Activated CD4-positive, alpha-beta T cell treated with anti-CD3 and anti-CD28 coated beads for 48 hours (primary cell): ENCODE results near the gene C3.

Source experiments
- DNase-seq: peaks from one replicate; pipeline ENCODE4 v3.0.0-alpha.2; 2020

The C3 gene

GRCh38 chr19:6744381-6745301 lies 24.2 kb upstream of the C3 start:
- DNase-seq, result no peak

GRCh38 chr19:6743714-6744380 lies 23.4 kb upstream of the C3 start:
- DNase-seq, result no peak

- no peak for DNase-seq
Observed at GRCh38 chr19:6743066-6743465, 22.6 kb upstream of the C3 start.

GRCh38 chr19:6740589-6741343 lies 20.3 kb upstream of the C3 start:
- DNase-seq, result no peak

GRCh38 chr19:6739883-6740588 lies 19.6 kb upstream of the C3 start:
- peak; percentile 31 for DNase-seq

GRCh38 chr19:6739390-6739882 lies 19.0 kb upstream of the C3 start, which contains the start of gene TRIP10:
TSS of gene TRIP10 (plus strand) at chr19:6739680. CDS start at chr19:6739762, 82 bp downstream.
- peak; percentile 85 for DNase-seq

- DNase-seq, result peak; percentile 38
Observed at GRCh38 chr19:6738787-6739389, 18.4 kb upstream of the C3 start.

- DNase-seq, result peak; percentile 88
Observed at GRCh38 chr19:6737873-6738786, 17.7 kb upstream of the C3 start.

- peak; percentile 99 for DNase-seq
Observed at GRCh38 chr19:6737284-6737872, 16.9 kb upstream of the C3 start, which contains the start of gene GPR108. TSS of gene GPR108 (minus strand) at chr19:6737580. CDS start at chr19:6737576, 4 bp downstream.

- no peak for DNase-seq
Observed at GRCh38 chr19:6736917-6737283, 16.4 kb upstream of the C3 start.

- peak; percentile 79 for DNase-seq
Observed at GRCh38 chr19:6736169-6736916, 15.9 kb upstream of the C3 start.

- DNase-seq, result no peak
Observed at GRCh38 chr19:6735181-6735911, 14.9 kb upstream of the C3 start.

- no peak for DNase-seq
Observed at GRCh38 chr19:6734096-6734696, 13.7 kb upstream of the C3 start.

- DNase-seq, result peak; percentile 53
Observed at GRCh38 chr19:6733338-6734095, 13.1 kb upstream of the C3 start.

- DNase-seq, result no peak
Observed at GRCh38 chr19:6732803-6733337, 12.4 kb upstream of the C3 start.

GRCh38 chr19:6731822-6732221 lies 11.4 kb upstream of the C3 start:
- no peak for DNase-seq

GRCh38 chr19:6730941-6731670 lies 10.7 kb upstream of the C3 start:
- no peak for DNase-seq
